ENCODE measurements around the gene SESN1. TPM values are rescaled to one million over a fixed set of nuclear protein-coding genes. Genes with fewer than 3 reads are reported as not detected.
A peak's percentile ranks its signal among the peaks of the same experiment; 100 is the strongest.

SESN1 gene
- total RNA-seq, 2 experiments from 2014 or later, result 22.1 to 23.3 TPM

GRCh38 chr6:109103942-109104341 is 9.3 kb upstream of the SESN1 start:
- no peak for TF ChIP-seq CTCF (IDR thresholded peaks at IDR 0.05)
- H3K4me1 Mint-ChIP-seq (ENCODE audit: low read depth), result peaks cover 1% of the 10 kb centered on the region
- intact Hi-C loops (cut with micrococcal nuclease), result no loop called here
- no peak overlapping the region for H3K4me3 Mint-ChIP-seq
- DNase-seq (no peak), ATAC-seq (peak; percentile 58)
- no peak overlapping the region for H3K27ac Mint-ChIP-seq
- H3K9me3 Mint-ChIP-seq, result no peaks in the 10 kb centered on the region
- H3K36me3 Mint-ChIP-seq (ENCODE audit: low read depth), result peaks cover 12% of the 10 kb centered on the region
- CTCF ChIA-PET, result interaction anchor here (1.0 kb wide), 1 partner anchor 84 kb away, joined by 3 read pairs; no protein-coding TSS in a partner anchor
- H3K27me3 Mint-ChIP-seq, result no peaks in the 10 kb centered on the region
- POLR2A ChIA-PET, result no interaction called here

DNA sequence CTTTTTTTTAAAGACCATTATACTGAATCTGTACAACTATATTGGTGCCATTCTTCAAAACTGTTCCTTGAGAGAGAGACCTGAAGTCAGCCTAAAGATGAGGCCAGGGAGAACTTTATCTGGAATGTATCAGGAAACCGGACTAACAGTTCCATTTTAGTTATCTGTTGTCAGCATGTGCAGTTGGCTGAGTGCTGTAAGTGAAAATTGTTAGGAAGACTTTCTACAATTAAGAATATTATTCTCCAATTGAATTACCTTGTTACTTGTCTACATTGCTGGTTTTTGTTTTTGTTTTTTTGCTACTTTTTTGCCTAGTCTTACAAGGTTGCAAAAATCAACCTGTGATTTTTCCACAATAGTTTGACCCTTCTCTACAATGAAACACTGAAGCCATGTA is 8.1 kb upstream of the SESN1 start:
- no peaks in the 10 kb centered on the region for H3K9me3 Mint-ChIP-seq
- no peak overlapping the region for H3K4me3 Mint-ChIP-seq
- no peak for TF ChIP-seq CTCF (IDR thresholded peaks at IDR 0.05)
- intact Hi-C loops (cut with micrococcal nuclease), result no loop called here
- DNase-seq (no peak), ATAC-seq (no peak)
- peaks cover 15% of the 10 kb centered on the region for H3K36me3 Mint-ChIP-seq (ENCODE audit: low read depth)
- H3K27ac Mint-ChIP-seq, result no peak overlapping the region
- CTCF ChIA-PET, result interaction anchor here (0.7 to 1.5 kb wide), 2 partner anchors 67 to 210 kb away, joined by 3 read pairs; no protein-coding TSS in a partner anchor
- POLR2A ChIA-PET, result no interaction called here
- H3K4me1 Mint-ChIP-seq (ENCODE audit: low read depth), result peaks cover 3% of the 10 kb centered on the region
- no peaks in the 10 kb centered on the region for H3K27me3 Mint-ChIP-seq

DNA sequence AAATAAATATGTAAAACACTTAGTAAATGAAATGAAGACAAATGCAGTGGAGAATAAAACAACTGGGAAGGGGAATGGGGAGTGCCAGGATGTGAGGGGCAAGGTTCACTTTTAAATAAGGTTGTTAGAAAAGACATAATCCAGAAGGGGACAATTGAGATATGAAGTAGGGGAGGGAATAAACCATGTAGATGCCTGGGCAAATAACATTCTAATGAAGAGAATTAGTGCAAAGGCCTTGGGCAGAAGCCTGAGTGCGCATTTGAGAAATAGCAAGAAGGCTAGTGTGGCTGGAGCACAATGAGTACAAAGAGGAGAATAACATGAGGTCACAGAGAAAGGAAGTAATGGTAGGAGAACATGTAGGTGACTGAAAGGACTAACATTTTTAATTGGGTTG is 3.0 kb upstream of the SESN1 start:
- DNase-seq, result no peak

DNA sequence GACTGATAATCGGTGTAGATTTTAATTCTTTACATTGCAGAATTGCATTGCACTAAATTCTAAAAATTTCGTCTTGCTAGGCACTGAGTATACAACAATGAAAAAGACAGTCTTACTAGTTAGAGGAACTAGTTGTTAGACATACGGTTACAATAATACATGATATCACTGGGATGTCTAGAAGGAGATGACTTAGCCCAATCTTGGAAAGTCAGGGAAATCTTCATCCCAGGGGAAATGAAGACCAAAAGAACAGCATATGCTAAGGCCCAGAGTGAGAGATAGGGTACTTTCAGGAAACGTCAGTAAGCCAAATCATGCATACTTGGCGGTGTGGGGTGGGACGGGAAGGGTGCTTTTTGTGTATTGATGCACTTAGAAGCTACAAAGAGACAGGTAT is 1.6 kb upstream of the SESN1 start:
- DNase-seq, result peak; percentile 10
- H3K36me3 Mint-ChIP-seq (ENCODE audit: low read depth), result peaks cover 10% of the 10 kb centered on the region
- H3K27ac Mint-ChIP-seq, result peak overlapping the region; percentile 99
- intact Hi-C loops (cut with micrococcal nuclease), result no loop called here
- peaks cover 35% of the 10 kb centered on the region for H3K4me1 Mint-ChIP-seq (ENCODE audit: low read depth)
- ATAC-seq, result no peak
- ChIA-PET POLR2A (interaction anchor here (0.8 to 1.5 kb wide), 2 partner anchors 45 to 345 kb away, joined by 3 read pairs; no protein-coding TSS in a partner anchor), CTCF (interaction anchor here (1.0 kb wide), 1 partner anchor 92 kb away, joined by 3 read pairs; no protein-coding TSS in a partner anchor)
- no peaks in the 10 kb centered on the region for H3K27me3 Mint-ChIP-seq
- peak overlapping the region; percentile 89 for H3K4me3 Mint-ChIP-seq
- H3K9me3 Mint-ChIP-seq, result no peaks in the 10 kb centered on the region
- no peak for TF ChIP-seq CTCF (IDR thresholded peaks at IDR 0.05)

More for the DNA sequence above, 3.0 kb upstream of the SESN1 start:
- peaks cover 21% of the 10 kb centered on the region for H3K4me1 Mint-ChIP-seq (ENCODE audit: low read depth)
- no peak for TF ChIP-seq CTCF (IDR thresholded peaks at IDR 0.05)
- ChIA-PET POLR2A (no interaction called here), CTCF (no interaction called here)
- ATAC-seq, result no peak
- H3K4me3 Mint-ChIP-seq, result no peak overlapping the region
- no peaks in the 10 kb centered on the region for H3K27me3 Mint-ChIP-seq
- H3K9me3 Mint-ChIP-seq, result no peaks in the 10 kb centered on the region
- peaks cover 15% of the 10 kb centered on the region for H3K36me3 Mint-ChIP-seq (ENCODE audit: low read depth)
- intact Hi-C loops (cut with micrococcal nuclease), result no loop called here
- H3K27ac Mint-ChIP-seq, result no peak overlapping the region

DNA sequence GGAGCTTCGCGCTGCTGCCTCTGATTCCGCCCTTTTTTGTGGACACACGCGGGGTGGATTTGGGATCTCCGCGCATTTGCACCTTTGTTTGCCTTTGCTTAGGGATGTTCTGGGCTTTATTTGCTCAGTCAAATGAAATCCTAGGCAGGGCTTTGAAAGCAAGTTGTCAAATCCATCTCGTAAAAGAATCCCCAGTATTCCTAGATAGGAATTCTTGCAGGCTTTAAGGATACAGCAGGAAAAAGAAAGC is 1.1 kb upstream of the SESN1 start:
- intact Hi-C loops (cut with micrococcal nuclease), result loop anchor here (1.0 kb wide), 1 partner anchor 286 kb away; no protein-coding TSS in a partner anchor
- peak overlapping the region; percentile 89 for H3K4me3 Mint-ChIP-seq
- no peak for ATAC-seq
- H3K36me3 Mint-ChIP-seq (ENCODE audit: low read depth), result peaks cover 10% of the 10 kb centered on the region
- H3K9me3 Mint-ChIP-seq, result no peaks in the 10 kb centered on the region
- CTCF ChIA-PET, result no interaction called here
- H3K27ac Mint-ChIP-seq, result peak overlapping the region; percentile 99
- H3K27me3 Mint-ChIP-seq, result no peaks in the 10 kb centered on the region
- no peak for DNase-seq
- POLR2A ChIA-PET, result interaction anchor here (1.3 to 1.5 kb wide), 2 partner anchors 278 to 345 kb away, joined by 3 read pairs; no protein-coding TSS in a partner anchor
- TF ChIP-seq CTCF (IDR thresholded peaks at IDR 0.05), result no peak
- H3K4me1 Mint-ChIP-seq (ENCODE audit: low read depth), result peaks cover 36% of the 10 kb centered on the region
